Astrocyte (in vitro differentiated cells and primary cell): ENCODE measurements around the gene ZNF487.

ENCODE experiments used
- EZH2 ChIP-seq: IDR thresholded peaks from 2 replicates; pipeline ENCODE4 v1.6.1; 2012; ENCODE audit warnings: mild to moderate bottlenecking, low read length, inconsistent platforms; ENCODE audit not compliant: insufficient read depth
- TF ChIP-seq, protein P1 (sequence below): IDR thresholded peaks from 2 replicates; pipeline ENCODE4 v1.5.1; 2011; ENCODE audit warnings: low read depth, mild to moderate bottlenecking, inconsistent platforms, low read length, moderate library complexity; ENCODE audit not compliant: insufficient read depth

DNA sequence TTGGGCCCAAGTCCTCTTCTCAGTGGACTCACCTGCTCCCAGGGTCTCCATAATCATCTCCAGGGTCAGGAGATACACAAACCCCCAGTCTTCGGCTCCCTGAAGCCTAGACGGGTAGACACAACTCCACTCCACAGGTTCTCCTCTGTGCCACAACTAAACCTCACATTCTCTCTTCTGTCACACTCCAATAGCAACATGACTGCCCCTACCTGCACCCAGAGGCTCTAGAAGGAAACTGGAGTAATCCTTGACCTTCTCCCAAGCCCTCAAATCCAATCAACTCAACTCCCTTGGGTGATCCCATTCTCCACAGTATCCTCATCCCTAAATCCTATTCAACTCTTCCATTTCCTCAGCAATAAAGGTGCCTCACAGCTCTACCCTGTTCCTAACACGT is 44.2 kb upstream of the ZNF487 start:
- TF ChIP-seq, protein P1, sequence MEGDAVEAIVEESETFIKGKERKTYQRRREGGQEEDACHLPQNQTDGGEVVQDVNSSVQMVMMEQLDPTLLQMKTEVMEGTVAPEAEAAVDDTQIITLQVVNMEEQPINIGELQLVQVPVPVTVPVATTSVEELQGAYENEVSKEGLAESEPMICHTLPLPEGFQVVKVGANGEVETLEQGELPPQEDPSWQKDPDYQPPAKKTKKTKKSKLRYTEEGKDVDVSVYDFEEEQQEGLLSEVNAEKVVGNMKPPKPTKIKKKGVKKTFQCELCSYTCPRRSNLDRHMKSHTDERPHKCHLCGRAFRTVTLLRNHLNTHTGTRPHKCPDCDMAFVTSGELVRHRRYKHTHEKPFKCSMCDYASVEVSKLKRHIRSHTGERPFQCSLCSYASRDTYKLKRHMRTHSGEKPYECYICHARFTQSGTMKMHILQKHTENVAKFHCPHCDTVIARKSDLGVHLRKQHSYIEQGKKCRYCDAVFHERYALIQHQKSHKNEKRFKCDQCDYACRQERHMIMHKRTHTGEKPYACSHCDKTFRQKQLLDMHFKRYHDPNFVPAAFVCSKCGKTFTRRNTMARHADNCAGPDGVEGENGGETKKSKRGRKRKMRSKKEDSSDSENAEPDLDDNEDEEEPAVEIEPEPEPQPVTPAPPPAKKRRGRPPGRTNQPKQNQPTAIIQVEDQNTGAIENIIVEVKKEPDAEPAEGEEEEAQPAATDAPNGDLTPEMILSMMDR, result no peak
- TF ChIP-seq EZH2, result no peak
